GM19351 (cell line): Measurements from ENCODE around the gene DPY19L3.
"Not testable (repeated sequence)": the region's sequence is repeated elsewhere in the genome, so short reads cannot be mapped to it uniquely, and the experiment has no call there.

Experiments used
- ATAC-seq: cut with Tn5 transposase; IDR thresholded peaks from one replicate; pipeline ENCODE4 v1.9.1; 2021; ENCODE audit warnings: mild to moderate bottlenecking, moderate library complexity; ENCODE audit not compliant: unreplicated experiment

Gene DPY19L3

GRCh38 chr19:32392901-32393300 lies 12.7 kb upstream of the DPY19L3 start:
- no peak for ATAC-seq

GRCh38 chr19:32396046-32396652 lies 9.4 kb upstream of the DPY19L3 start:
- ATAC-seq = no peak

- no peak for ATAC-seq
Measured at GRCh38 chr19:32397671-32398101, 7.9 kb upstream of the DPY19L3 start.

GRCh38 chr19:32401992-32402391 lies 3.6 kb upstream of the DPY19L3 start:
- ATAC-seq = no peak

GRCh38 chr19:32403291-32403995 lies 2.1 kb upstream of the DPY19L3 start:
- ATAC-seq = no peak

- ATAC-seq = no peak
Measured at GRCh38 chr19:32404213-32404932, 1.2 kb upstream of the DPY19L3 start.

- peak; percentile 10 for ATAC-seq
Measured at GRCh38 chr19:32404933-32405430, 588 bp upstream of the DPY19L3 start.

GRCh38 chr19:32406161-32407003 lies 812 bp downstream of the DPY19L3 start:
- no peak for ATAC-seq

GRCh38 chr19:32407004-32407992 lies 1.7 kb downstream of the DPY19L3 start:
- ATAC-seq = no peak

- no peak for ATAC-seq
Measured at GRCh38 chr19:32415246-32415645, 9.7 kb downstream of the DPY19L3 start.

- ATAC-seq = no peak
Measured at GRCh38 chr19:32415669-32416068, 10.1 kb downstream of the DPY19L3 start.

- ATAC-seq = no peak
Measured at GRCh38 chr19:32416749-32417456, 11.3 kb downstream of the DPY19L3 start.

GRCh38 chr19:32418155-32418554 lies 12.6 kb downstream of the DPY19L3 start:
- no peak for ATAC-seq

- no peak for ATAC-seq
Measured at GRCh38 chr19:32421589-32422361, 16.2 kb downstream of the DPY19L3 start.

- no peak for ATAC-seq
Measured at GRCh38 chr19:32422435-32422834, 16.9 kb downstream of the DPY19L3 start.

- not testable (repeated sequence) for ATAC-seq
Measured at GRCh38 chr19:32423944-32424343, 18.4 kb downstream of the DPY19L3 start.

- ATAC-seq = no peak
Measured at GRCh38 chr19:32427536-32427935, 22.0 kb downstream of the DPY19L3 start.

GRCh38 chr19:32436692-32437091 lies 31.1 kb downstream of the DPY19L3 start:
- ATAC-seq = no peak
